MM.1S (cell line): ENCODE measurements around the gene PPAN.

Source experiments
- DNase-seq: peaks from one replicate; pipeline ENCODE4 v3.0.0-alpha.2; 2015
- H2AFZ ChIP-seq: fragments of 300-600 bp; sonication (generic); 2 replicates; pipeline ENCODE4 v1.6.0; 2016; ENCODE audit warnings: antibody characterized with exemption, low read length
- H3F3A ChIP-seq: fragments of 300-600 bp; sonication (generic); 2 replicates; pipeline ENCODE4 v1.6.1; 2016; ENCODE audit warnings: mild to moderate bottlenecking, antibody characterized with exemption, low read length, moderate library complexity, mixed read lengths; ENCODE audit not compliant: insufficient read depth
- H3K27ac ChIP-seq: fragments of 300-600 bp; sonication (generic); 2 replicates; pipeline ENCODE4 v1.5.1; 2016; ENCODE audit warnings: mild to moderate bottlenecking, low read length
- H3K27me3 ChIP-seq: fragments of 300-600 bp; sonication (generic); replicated peaks from 2 replicates; pipeline ENCODE4 v1.6.0; 2016; ENCODE audit warnings: low read length; ENCODE audit not compliant: insufficient read depth
- H3K36me3 ChIP-seq: fragments of 300-600 bp; sonication (generic); replicated peaks from 2 replicates; pipeline ENCODE4 v1.6.1; 2016; ENCODE audit warnings: mild to moderate bottlenecking, low read length, mixed read lengths; ENCODE audit not compliant: insufficient read depth
- H3K4me1 ChIP-seq: fragments of 300-600 bp; sonication (generic); 2 replicates; pipeline ENCODE4 v1.6.1; 2016; ENCODE audit warnings: low read length, mixed read lengths
- H3K4me2 ChIP-seq: fragments of 300-600 bp; sonication (generic); 2 replicates; pipeline ENCODE4 v1.6.0; 2016; ENCODE audit warnings: low read depth, low read length
- H3K4me3 ChIP-seq: fragments of 300-600 bp; sonication (generic); 2 replicates; pipeline ENCODE4 v1.5.1; 2016; ENCODE audit warnings: low read length, mixed read lengths
- H3K79me2 ChIP-seq: fragments of 300-600 bp; sonication (generic); 2 replicates; pipeline ENCODE4 v1.6.1; 2016; ENCODE audit warnings: mixed run types, low read length, mixed read lengths
- H3K9ac ChIP-seq: fragments of 300-600 bp; sonication (generic); 2 replicates; pipeline ENCODE4 v1.6.1; 2016; ENCODE audit warnings: low read length, mixed read lengths
- H3K9me2 ChIP-seq: fragments of 300-600 bp; sonication (generic); replicated peaks from 2 replicates; pipeline ENCODE4 v1.6.1; 2016; ENCODE audit warnings: mild to moderate bottlenecking, low read length, mixed read lengths; ENCODE audit not compliant: insufficient read depth
- H3K9me3 ChIP-seq: fragments of 300-600 bp; sonication (generic); replicated peaks from 2 replicates; pipeline ENCODE4 v1.6.1; 2016; ENCODE audit warnings: mild to moderate bottlenecking, low read length, mixed read lengths; ENCODE audit not compliant: insufficient read depth
- H4K20me1 ChIP-seq: fragments of 300-600 bp; sonication (generic); 2 replicates; pipeline ENCODE4 v1.6.1; 2016; ENCODE audit warnings: mild to moderate bottlenecking, low read length, moderate library complexity, mixed read lengths; ENCODE audit not compliant: insufficient read depth
- EZH2 ChIP-seq: fragments of 300-600 bp; sonication (generic); optimal IDR thresholded peaks from 2 replicates; pipeline ENCODE3; 2017; ENCODE audit warnings: low read depth, mild to moderate bottlenecking, antibody characterized with exemption, low read length, mixed read lengths
- EZH2phosphoT487 ChIP-seq: fragments of 300-600 bp; sonication (generic); IDR thresholded peaks from 2 replicates; pipeline ENCODE4 v1.6.1; 2018; ENCODE audit warnings: antibody characterized with exemption, low read length
- TF ChIP-seq, protein P1 (sequence below): fragments of 300-600 bp; sonication (generic); IDR thresholded peaks from 2 replicates; pipeline ENCODE4 v1.5.1; 2016; ENCODE audit warnings: antibody characterized with exemption, low read length, mixed read lengths

PPAN gene

DNA sequence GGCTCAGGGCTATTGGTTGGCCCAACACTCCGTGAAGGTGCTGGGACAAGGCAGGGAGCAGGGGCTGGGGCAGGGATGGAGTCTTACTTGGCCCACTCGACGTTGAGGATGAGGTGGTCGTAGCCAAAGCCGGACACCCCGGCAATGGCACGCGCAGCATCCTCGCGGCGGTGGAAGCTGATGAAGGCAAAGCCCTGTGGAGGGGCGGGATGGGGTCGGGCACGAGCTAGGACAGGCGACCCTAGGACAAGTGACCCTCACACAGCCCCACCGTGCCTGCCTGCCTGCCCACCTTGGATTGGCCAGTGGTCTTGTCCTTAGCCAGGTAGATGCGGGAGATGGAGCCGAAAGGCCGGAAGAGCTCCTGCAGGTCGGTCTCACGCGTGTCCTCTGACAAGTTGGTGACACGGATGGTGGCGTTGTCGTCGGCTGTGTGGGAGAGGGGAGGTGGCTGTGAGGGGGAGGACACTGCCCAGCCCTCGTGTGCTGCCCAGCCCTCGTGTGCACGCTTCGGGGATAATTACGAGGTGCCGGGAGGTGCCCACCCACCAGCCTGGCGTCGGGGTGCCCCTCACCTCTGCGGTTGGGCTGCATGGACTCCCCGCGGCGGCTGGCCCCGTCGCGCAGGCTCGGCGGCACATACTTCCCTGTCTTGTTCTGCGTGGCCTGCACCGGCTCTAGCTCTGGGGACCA, 9.4 kb downstream of the PPAN start:
- Histone ChIP-seq H3K4me2 (no peak overlapping the region), H3K4me1 (peaks cover 28% of the 10 kb centered on the region), H3K27me3 (no peaks in the 10 kb centered on the region), H3K27ac (no peak overlapping the region), H2AFZ (no peak overlapping the region), H3K79me2 (peaks cover 30% of the 10 kb centered on the region), H4K20me1 (no peaks in the 10 kb centered on the region), H3F3A (peaks cover 34% of the 10 kb centered on the region), H3K9ac (no peak overlapping the region), H3K9me2 (no peaks in the 10 kb centered on the region), H3K4me3 (no peak overlapping the region), H3K36me3 (peaks cover 5% of the 10 kb centered on the region; the same call in 1 of the 2 replicates), H3K9me3 (no peaks in the 10 kb centered on the region)
- TF ChIP-seq, protein P1, sequence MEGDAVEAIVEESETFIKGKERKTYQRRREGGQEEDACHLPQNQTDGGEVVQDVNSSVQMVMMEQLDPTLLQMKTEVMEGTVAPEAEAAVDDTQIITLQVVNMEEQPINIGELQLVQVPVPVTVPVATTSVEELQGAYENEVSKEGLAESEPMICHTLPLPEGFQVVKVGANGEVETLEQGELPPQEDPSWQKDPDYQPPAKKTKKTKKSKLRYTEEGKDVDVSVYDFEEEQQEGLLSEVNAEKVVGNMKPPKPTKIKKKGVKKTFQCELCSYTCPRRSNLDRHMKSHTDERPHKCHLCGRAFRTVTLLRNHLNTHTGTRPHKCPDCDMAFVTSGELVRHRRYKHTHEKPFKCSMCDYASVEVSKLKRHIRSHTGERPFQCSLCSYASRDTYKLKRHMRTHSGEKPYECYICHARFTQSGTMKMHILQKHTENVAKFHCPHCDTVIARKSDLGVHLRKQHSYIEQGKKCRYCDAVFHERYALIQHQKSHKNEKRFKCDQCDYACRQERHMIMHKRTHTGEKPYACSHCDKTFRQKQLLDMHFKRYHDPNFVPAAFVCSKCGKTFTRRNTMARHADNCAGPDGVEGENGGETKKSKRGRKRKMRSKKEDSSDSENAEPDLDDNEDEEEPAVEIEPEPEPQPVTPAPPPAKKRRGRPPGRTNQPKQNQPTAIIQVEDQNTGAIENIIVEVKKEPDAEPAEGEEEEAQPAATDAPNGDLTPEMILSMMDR = no peak
- TF ChIP-seq EZH2 = no peak
- no peak for TF ChIP-seq EZH2phosphoT487
- no peak for DNase-seq

DNA sequence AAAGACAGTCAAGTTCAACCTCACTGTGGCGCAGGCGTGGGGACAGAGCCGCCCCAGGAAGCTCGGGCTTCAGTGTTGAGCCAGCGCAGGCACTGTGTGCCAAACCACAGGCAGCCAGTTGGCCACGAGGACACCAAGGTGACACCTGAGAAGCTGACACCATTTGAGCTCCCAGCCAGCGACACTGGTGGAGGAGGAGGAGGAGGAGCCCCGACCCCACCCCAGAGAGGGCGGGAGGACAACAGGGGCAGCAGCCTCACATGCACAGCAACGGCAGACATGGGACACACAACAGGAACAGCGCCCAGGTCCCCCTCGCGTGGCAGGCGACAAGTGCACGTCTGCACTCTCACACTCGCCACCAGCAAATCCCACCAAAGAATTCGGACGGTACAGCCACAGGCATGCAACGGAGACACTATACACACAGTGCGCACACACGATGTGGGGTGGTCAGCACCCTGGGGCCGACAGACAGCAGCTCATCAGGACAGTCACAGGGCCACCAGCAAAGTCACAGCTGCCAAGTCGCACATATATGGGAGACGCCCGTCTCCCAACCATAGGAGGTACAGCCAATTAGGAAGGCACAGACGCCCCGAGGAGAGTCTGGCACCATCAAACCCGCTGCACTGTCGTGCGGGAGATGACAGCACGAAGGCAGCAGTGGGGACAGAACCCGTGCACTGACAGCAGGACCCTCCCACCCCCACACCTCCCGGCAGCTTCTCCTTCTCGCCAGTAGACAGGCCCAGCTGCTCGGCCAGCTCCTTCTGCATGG, 10.1 kb downstream of the PPAN start:
- H3K4me2 ChIP-seq = no peak overlapping the region
- TF ChIP-seq EZH2 = no peak
- no peak for TF ChIP-seq EZH2phosphoT487
- TF ChIP-seq, protein P1 = no peak
- no peak for DNase-seq

DNA sequence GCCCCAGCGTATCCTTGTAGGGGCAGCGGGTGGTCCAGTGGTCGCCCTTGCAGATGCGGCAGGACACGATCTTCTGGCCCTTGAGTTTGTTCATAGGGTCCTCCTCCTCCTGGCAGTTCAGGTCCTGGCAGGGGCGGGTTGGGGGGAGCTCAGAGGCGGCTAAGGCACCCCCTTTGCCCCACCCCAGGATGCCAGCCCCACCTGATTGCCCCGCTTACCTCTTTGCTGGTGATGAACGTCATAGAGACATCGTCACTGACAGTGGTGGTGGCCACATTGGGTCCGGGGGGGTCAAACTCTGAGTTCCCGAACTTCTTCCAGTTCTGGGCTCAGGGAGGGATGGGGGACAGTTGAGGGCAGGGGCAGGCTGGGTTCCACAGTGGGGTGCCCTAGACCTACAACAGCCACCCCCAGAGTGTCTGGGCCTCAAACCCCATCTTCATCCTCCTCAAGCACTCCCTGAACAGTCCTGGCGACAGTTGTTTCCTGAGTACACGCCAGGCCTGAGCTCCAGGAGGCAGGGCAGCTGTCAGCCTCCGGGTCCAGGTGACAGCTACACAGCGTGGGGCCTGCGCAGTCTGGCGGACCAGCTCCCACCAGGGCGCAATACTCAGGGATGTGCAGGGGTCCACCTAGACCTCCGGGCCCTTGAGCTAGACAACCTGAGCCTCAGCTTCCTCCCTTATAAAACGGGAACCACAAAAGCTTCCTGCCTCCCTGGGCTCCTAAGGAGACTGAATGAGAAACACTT, 10.9 kb downstream of the PPAN start:
- H2AFZ ChIP-seq = no peak overlapping the region
- no peaks in the 10 kb centered on the region for H3K9me2 ChIP-seq
- H3K36me3 ChIP-seq = 0 out of 2 replicates have a peak, but pooled peaks cover 5% of the 10 kb centered on the region
- H3K79me2 ChIP-seq = peaks cover 30% of the 10 kb centered on the region
- H3K9ac ChIP-seq = no peak overlapping the region
- H3K9me3 ChIP-seq = no peaks in the 10 kb centered on the region
- H3K27me3 ChIP-seq = no peaks in the 10 kb centered on the region
- no peak for TF ChIP-seq EZH2
- no peak for TF ChIP-seq EZH2phosphoT487
- TF ChIP-seq, protein P1 = no peak
- no peak overlapping the region for H3K4me3 ChIP-seq
- H4K20me1 ChIP-seq = no peaks in the 10 kb centered on the region
- no peak for DNase-seq
- peaks cover 14% of the 10 kb centered on the region for H3K4me1 ChIP-seq
- H3K4me2 ChIP-seq = no peak overlapping the region
- H3F3A ChIP-seq = peaks cover 26% of the 10 kb centered on the region
- no peak overlapping the region for H3K27ac ChIP-seq

More for the DNA sequence above, 10.1 kb downstream of the PPAN start:
- no peak overlapping the region for H2AFZ ChIP-seq
- H3K4me3 ChIP-seq = no peak overlapping the region
- H3K27ac ChIP-seq = no peak overlapping the region
- peaks cover 21% of the 10 kb centered on the region for H3K4me1 ChIP-seq
- H3K9ac ChIP-seq = no peak overlapping the region
- H3K27me3 ChIP-seq = no peaks in the 10 kb centered on the region
- H3K79me2 ChIP-seq = peaks cover 30% of the 10 kb centered on the region
- H4K20me1 ChIP-seq = no peaks in the 10 kb centered on the region
- 0 out of 2 replicates have a peak, but pooled peaks cover 5% of the 10 kb centered on the region for H3K36me3 ChIP-seq
- H3K9me3 ChIP-seq = no peaks in the 10 kb centered on the region
- H3K9me2 ChIP-seq = no peaks in the 10 kb centered on the region
- H3F3A ChIP-seq = peaks cover 33% of the 10 kb centered on the region
